Loucy (cell line): ENCODE measurements around the gene ZNF83.

Source experiments
- CTCF ChIP-seq: fragments of 200-600 bp; sonication (generic); conservative IDR thresholded peaks from 2 replicates; pipeline ENCODE4 v1.5.1; 2014; ENCODE audit warnings: mild to moderate bottlenecking, antibody characterized with exemption, low read length
- EZH2phosphoT487 ChIP-seq: fragments of 200-600 bp; IDR thresholded peaks from 2 replicates; pipeline ENCODE4 v1.6.1; 2018; ENCODE audit warnings: antibody characterized with exemption, mild to moderate bottlenecking, moderate library complexity, borderline replicate concordance

- TF ChIP-seq CTCF (no peak), EZH2phosphoT487 (no peak)
Measured at GRCh38 chr19:52640916-52641315, 2.8 kb upstream of the ZNF83 start.
